UCSD-AML1 (cell line): ENCODE measurements around the gene RAPGEF4.

Experiments used
- DNase-seq: peaks from one replicate; lab custom pipeline; 2025; ENCODE audit not compliant: unreplicated experiment; lab: John Stamatoyannopoulos, UW

Gene RAPGEF4

GRCh38 chr2:172930871-172931255 lies 195.2 kb downstream of the RAPGEF4 start:
- DNase-seq: no peak

GRCh38 chr2:172931256-172931894 lies 195.7 kb downstream of the RAPGEF4 start:
- no peak for DNase-seq

- peak; percentile 20 for DNase-seq
Measured at GRCh38 chr2:172931918-172932520, 196.4 kb downstream of the RAPGEF4 start.

- DNase-seq: no peak
Measured at GRCh38 chr2:172937884-172938712, 202.5 kb downstream of the RAPGEF4 start.

GRCh38 chr2:172938713-172939375 lies 203.2 kb downstream of the RAPGEF4 start:
- no peak for DNase-seq

GRCh38 chr2:172943539-172943938 lies 207.9 kb downstream of the RAPGEF4 start:
- no peak for DNase-seq

- no peak for DNase-seq
Measured at GRCh38 chr2:172944022-172944793, 208.6 kb downstream of the RAPGEF4 start.

- DNase-seq: no peak
Measured at GRCh38 chr2:172944794-172945509, 209.3 kb downstream of the RAPGEF4 start.

- no peak for DNase-seq
Measured at GRCh38 chr2:172945510-172945850, 209.8 kb downstream of the RAPGEF4 start.

- no peak for DNase-seq
Measured at GRCh38 chr2:172947461-172948153, 212.0 kb downstream of the RAPGEF4 start.

- DNase-seq: no peak
Measured at GRCh38 chr2:172949522-172949921, 213.9 kb downstream of the RAPGEF4 start.

GRCh38 chr2:172950565-172950964 lies 214.9 kb downstream of the RAPGEF4 start:
- no peak for DNase-seq

GRCh38 chr2:172951554-172951953 lies 215.9 kb downstream of the RAPGEF4 start:
- no peak for DNase-seq

GRCh38 chr2:172953411-172953810 lies 217.8 kb downstream of the RAPGEF4 start:
- no peak for DNase-seq

- no peak for DNase-seq
Measured at GRCh38 chr2:172953970-172954852, 218.6 kb downstream of the RAPGEF4 start.

- DNase-seq: no peak
Measured at GRCh38 chr2:172955587-172955986, 219.9 kb downstream of the RAPGEF4 start.

GRCh38 chr2:172957734-172958133 lies 222.1 kb downstream of the RAPGEF4 start:
- no peak for DNase-seq

GRCh38 chr2:172962082-172962481 lies 226.4 kb downstream of the RAPGEF4 start:
- DNase-seq: no peak

- DNase-seq: peak; percentile 47
Measured at GRCh38 chr2:172962824-172963223, 227.2 kb downstream of the RAPGEF4 start.
